Measurements from ENCODE around the gene PCYT2. TPM values are rescaled to one million over a fixed set of nuclear protein-coding genes. Genes with fewer than 3 reads are reported as not detected.

The PCYT2 gene
- total RNA-seq, 1 donor from 2014 or later = 44.1 TPM

GRCh38 chr17:81858967-81859905 lies 52.0 kb downstream of the PCYT2 start:
- peaks cover 49% of the 10 kb centered on the region for H3K36me3 Mint-ChIP-seq (ENCODE audit: low read depth)
- H3K27ac Mint-ChIP-seq = peak overlapping the region; percentile 70
- intact Hi-C loops (cut with micrococcal nuclease) = no loop called here
- peaks cover 30% of the 10 kb centered on the region for H3K4me1 Mint-ChIP-seq
- H3K9me3 Mint-ChIP-seq = no peaks in the 10 kb centered on the region
- no peak for ATAC-seq (ENCODE audit: low read depth)
- peak overlapping the region; percentile 82 for H3K4me3 Mint-ChIP-seq
- H3K27me3 Mint-ChIP-seq = no peaks in the 10 kb centered on the region
- CTCF ChIA-PET = no interaction called here
- TF ChIP-seq, protein P1, sequence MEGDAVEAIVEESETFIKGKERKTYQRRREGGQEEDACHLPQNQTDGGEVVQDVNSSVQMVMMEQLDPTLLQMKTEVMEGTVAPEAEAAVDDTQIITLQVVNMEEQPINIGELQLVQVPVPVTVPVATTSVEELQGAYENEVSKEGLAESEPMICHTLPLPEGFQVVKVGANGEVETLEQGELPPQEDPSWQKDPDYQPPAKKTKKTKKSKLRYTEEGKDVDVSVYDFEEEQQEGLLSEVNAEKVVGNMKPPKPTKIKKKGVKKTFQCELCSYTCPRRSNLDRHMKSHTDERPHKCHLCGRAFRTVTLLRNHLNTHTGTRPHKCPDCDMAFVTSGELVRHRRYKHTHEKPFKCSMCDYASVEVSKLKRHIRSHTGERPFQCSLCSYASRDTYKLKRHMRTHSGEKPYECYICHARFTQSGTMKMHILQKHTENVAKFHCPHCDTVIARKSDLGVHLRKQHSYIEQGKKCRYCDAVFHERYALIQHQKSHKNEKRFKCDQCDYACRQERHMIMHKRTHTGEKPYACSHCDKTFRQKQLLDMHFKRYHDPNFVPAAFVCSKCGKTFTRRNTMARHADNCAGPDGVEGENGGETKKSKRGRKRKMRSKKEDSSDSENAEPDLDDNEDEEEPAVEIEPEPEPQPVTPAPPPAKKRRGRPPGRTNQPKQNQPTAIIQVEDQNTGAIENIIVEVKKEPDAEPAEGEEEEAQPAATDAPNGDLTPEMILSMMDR (IDR thresholded peaks at IDR 0.05) = no peak
- POLR2A ChIA-PET = interaction anchor here (0.6 to 3.9 kb wide), 6 partner anchors 10 to 306 kb away, joined by 3 to 77 read pairs (median 4); partner anchors contain the start of genes ARHGDIA, ARL16, HGS and MAFG
- no peak for DNase-seq

- Mint-ChIP-seq H3K36me3 (ENCODE audit: low read depth) (peaks cover 53% of the 10 kb centered on the region), H3K27me3 (no peaks in the 10 kb centered on the region), H3K9me3 (no peaks in the 10 kb centered on the region), H3K4me1 (peaks cover 30% of the 10 kb centered on the region), H3K27ac (no peak overlapping the region), H3K4me3 (no peak overlapping the region)
- ChIA-PET POLR2A (interaction anchor here (0.6 to 3.9 kb wide), 4 partner anchors 10 to 306 kb away, joined by 3 to 77 read pairs (median 5); partner anchors contain the start of genes ARHGDIA and MCRIP1), CTCF (no interaction called here)
- no peak for DNase-seq
- TF ChIP-seq, protein P1 (IDR thresholded peaks at IDR 0.05) = no peak
- no peak for ATAC-seq (ENCODE audit: low read depth)
- intact Hi-C loops (cut with micrococcal nuclease) = no loop called here
Observed at GRCh38 chr17:81858170-81858966, 52.8 kb downstream of the PCYT2 start.

- POLR2A ChIA-PET = interaction anchor here (0.6 to 1.4 kb wide), 2 partner anchors 22 to 33 kb away, joined by 3 to 6 read pairs; partner anchors contain the start of gene MCRIP1
- intact Hi-C loops (cut with micrococcal nuclease) = no loop called here
- peaks cover 14% of the 10 kb centered on the region for H3K4me1 Mint-ChIP-seq
- H3K27me3 Mint-ChIP-seq = no peaks in the 10 kb centered on the region
- CTCF ChIA-PET = interaction anchor here (0.9 to 1.7 kb wide), 2 partner anchors 120 to 180 kb away, joined by 3 to 6 read pairs; no protein-coding TSS in a partner anchor
- DNase-seq (no peak), ATAC-seq (ENCODE audit: low read depth) (no peak)
- no peaks in the 10 kb centered on the region for H3K9me3 Mint-ChIP-seq
- H3K27ac Mint-ChIP-seq = no peak overlapping the region
- no peak overlapping the region for H3K4me3 Mint-ChIP-seq
- H3K36me3 Mint-ChIP-seq (ENCODE audit: low read depth) = peaks cover 65% of the 10 kb centered on the region
- TF ChIP-seq, protein P1 (IDR thresholded peaks at IDR 0.05) = no peak
Observed at GRCh38 chr17:81854974-81855774, 56.0 kb downstream of the PCYT2 start.

GRCh38 chr17:81852237-81852636 lies 59.0 kb downstream of the PCYT2 start:
- H3K27ac Mint-ChIP-seq = no peak overlapping the region
- H3K9me3 Mint-ChIP-seq = no peaks in the 10 kb centered on the region
- no peaks in the 10 kb centered on the region for H3K4me1 Mint-ChIP-seq
- no peak overlapping the region for H3K4me3 Mint-ChIP-seq
- ChIA-PET CTCF (no interaction called here), POLR2A (interaction anchor here (1.8 kb wide), 1 partner anchor 19 kb away, joined by 9 read pairs; the partner anchor contains the start of gene MCRIP1)
- intact Hi-C loops (cut with micrococcal nuclease) = no loop called here
- H3K27me3 Mint-ChIP-seq = no peaks in the 10 kb centered on the region
- DNase-seq (no peak), ATAC-seq (ENCODE audit: low read depth) (no peak)
- H3K36me3 Mint-ChIP-seq (ENCODE audit: low read depth) = peaks cover 54% of the 10 kb centered on the region
- TF ChIP-seq, protein P1 (IDR thresholded peaks at IDR 0.05) = no peak

Data from activated B cell treated with CpG ODN at 0.5 μM for 24 hours (primary cell).